ENCODE measurements around the gene ATOH8. TPM values are rescaled to one million over a fixed set of nuclear protein-coding genes. Genes with fewer than 3 reads are reported as not detected.

ATOH8 gene
- polyA plus RNA-seq, 1 of the 3 experiments (the other 2 are of a cell fraction), result 5.6 TPM

DNA sequence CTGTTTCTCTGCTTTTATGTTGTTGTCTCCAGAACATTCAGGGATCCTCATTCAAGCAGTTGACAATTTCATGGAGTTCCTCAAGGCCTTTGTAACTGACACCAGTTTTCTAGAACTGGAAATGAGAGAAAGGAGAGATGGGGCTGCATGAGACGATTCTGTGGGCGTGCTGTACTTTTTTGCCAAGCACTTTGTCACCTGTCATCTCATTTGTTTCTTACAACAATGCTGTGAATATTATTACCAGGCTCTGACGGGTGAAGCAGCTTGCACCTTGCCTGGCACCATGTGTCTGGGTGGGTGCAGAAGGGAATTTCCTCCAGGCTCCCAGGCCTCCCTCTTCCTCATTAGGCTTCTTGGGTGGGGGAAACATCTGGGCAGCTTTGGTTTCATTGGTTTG lies 22.2 kb upstream of the ATOH8 start:
- Histone ChIP-seq H3K36me3 (replicated peaks in 1 of 2; ENCODE audit: control insufficient read depth in 1 of 2, insufficient read depth in 2 of 2, low read length in 1 of 2) (no peaks in the 10 kb centered on the region), H3K4me2 (no peak overlapping the region), H3K27me3 (ENCODE audit: insufficient read depth) (no peaks in the 10 kb centered on the region), H2AFZ (ENCODE audit: low read depth) (no peak overlapping the region), H3K9me3 (no peaks in the 10 kb centered on the region), H3K27ac (ENCODE audit: low read depth in 2 of 2, low read length in 1 of 2) (no peak overlapping the region), H3K4me1 (ENCODE audit: control insufficient read depth in 1 of 2, insufficient read depth in 2 of 2, low read depth in 1 of 2, low read length in 1 of 2) (peaks cover 6 to 16% of the 10 kb centered on the region in 2 experiments; a peak in 3 of 4 replicates), H4K20me1 (ENCODE audit: insufficient read depth) (no peaks in the 10 kb centered on the region), H3K9ac (no peak overlapping the region), H3K9me2 (no peaks in the 10 kb centered on the region), H3K4me3 (ENCODE audit: low read depth in 2 of 2, low read length in 1 of 2) (no peak overlapping the region), H3F3A (replicated peaks; ENCODE audit: insufficient read depth) (peaks cover 14% of the 10 kb centered on the region), H3K79me2 (ENCODE audit: insufficient read depth) (no peaks in the 10 kb centered on the region)
- ChIA-PET POLR2A (no interaction called here), CTCF (interaction anchor here (1.0 to 34.7 kb wide), 3 partner anchors 40 to 96 kb away, joined by 3 to 626 read pairs (median 6); no protein-coding TSS in a partner anchor)
- TF ChIP-seq, protein P1, sequence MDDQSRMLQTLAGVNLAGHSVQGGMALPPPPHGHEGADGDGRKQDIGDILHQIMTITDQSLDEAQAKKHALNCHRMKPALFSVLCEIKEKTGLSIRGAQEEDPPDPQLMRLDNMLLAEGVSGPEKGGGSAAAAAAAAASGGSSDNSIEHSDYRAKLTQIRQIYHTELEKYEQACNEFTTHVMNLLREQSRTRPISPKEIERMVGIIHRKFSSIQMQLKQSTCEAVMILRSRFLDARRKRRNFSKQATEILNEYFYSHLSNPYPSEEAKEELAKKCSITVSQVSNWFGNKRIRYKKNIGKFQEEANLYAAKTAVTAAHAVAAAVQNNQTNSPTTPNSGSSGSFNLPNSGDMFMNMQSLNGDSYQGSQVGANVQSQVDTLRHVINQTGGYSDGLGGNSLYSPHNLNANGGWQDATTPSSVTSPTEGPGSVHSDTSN (IDR thresholded peaks at IDR 0.05), result no peak
- TF ChIP-seq RAD21 (IDR thresholded peaks at IDR 0.05; ENCODE audit: low read length), result no peak
- TF ChIP-seq EZH2phosphoT487 (IDR thresholded peaks at IDR 0.05; ENCODE audit: borderline replicate concordance, low read depth), result no peak
- no peak for TF ChIP-seq FOXM1 (IDR thresholded peaks at IDR 0.05; ENCODE audit: low read depth)
- TF ChIP-seq RXRA (IDR thresholded peaks at IDR 0.05; ENCODE audit: borderline replicate concordance, low read depth), result no peak
- TF ChIP-seq CHD2 (IDR thresholded peaks at IDR 0.05; ENCODE audit: low read length, partially characterized antibody), result no peak
- TF ChIP-seq, protein P2, sequence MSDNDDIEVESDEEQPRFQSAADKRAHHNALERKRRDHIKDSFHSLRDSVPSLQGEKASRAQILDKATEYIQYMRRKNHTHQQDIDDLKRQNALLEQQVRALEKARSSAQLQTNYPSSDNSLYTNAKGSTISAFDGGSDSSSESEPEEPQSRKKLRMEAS (IDR thresholded peaks at IDR 0.05; ENCODE audit: low read depth), result no peak
- no peak for TF ChIP-seq FOXJ3 (CRISPR knock-in tag; IDR thresholded peaks at IDR 0.05)
- no peak for TF ChIP-seq RFX5 (IDR thresholded peaks at IDR 0.05; ENCODE audit: low read length)
- no peak for DNase-seq
- 90% methylated on average over 3 of the region's 3 CpGs for WGBS (ENCODE audit: low lambda C conversion rate)

DNA sequence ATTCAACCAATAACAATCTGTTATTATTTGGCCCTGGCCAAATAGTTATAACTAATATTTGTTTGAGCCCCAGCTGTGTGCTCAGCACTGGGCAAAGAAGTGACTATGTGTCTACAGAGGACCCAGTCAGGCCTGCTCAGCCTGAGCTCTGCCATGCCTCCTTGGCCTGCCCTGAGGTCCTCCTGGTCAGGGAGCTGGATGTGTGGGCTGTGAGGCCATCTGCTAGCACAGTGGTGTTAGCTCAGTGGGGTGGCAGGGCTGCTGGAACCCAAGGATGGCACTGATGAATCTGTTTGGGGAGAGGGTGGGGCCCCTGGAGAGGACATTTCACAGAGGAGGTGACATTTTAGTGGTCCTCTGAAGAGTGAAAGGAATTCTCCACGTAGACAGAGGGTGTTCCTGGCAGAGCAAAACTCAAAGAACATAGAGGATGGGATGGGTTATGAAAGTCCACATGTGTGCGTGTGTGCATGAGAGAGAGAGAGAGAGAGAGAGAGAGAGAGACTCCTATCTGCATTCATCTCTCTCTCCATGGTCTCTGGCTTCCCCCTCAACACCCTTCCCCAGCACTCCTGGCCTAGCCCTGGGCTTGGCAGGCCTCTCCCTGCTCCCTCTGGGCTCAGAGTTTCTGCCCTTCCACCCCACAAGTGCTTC lies 21.2 kb upstream of the ATOH8 start:
- H3K9ac ChIP-seq, result no peak overlapping the region
- no peaks in the 10 kb centered on the region for H3K36me3 ChIP-seq (replicated peaks in 1 of 2; ENCODE audit: control insufficient read depth in 1 of 2, insufficient read depth in 2 of 2, low read length in 1 of 2)
- no peak overlapping the region for H3K27ac ChIP-seq (ENCODE audit: low read depth in 2 of 2, low read length in 1 of 2)
- ChIA-PET CTCF (interaction anchor here (1.9 to 34.7 kb wide), 3 partner anchors 40 to 95 kb away, joined by 6 to 626 read pairs (median 11); no protein-coding TSS in a partner anchor), POLR2A (no interaction called here)
- peaks cover 17% of the 10 kb centered on the region for H3F3A ChIP-seq (replicated peaks; ENCODE audit: insufficient read depth)
- peaks cover 9 to 16% of the 10 kb centered on the region in 2 experiments; a peak in 3 of 4 replicates for H3K4me1 ChIP-seq (ENCODE audit: control insufficient read depth in 1 of 2, insufficient read depth in 2 of 2, low read depth in 1 of 2, low read length in 1 of 2)
- no peak overlapping the region for H3K4me2 ChIP-seq
- H2AFZ ChIP-seq (ENCODE audit: low read depth), result no peak overlapping the region
- no peak for DNase-seq
- no peaks in the 10 kb centered on the region for H3K79me2 ChIP-seq (ENCODE audit: insufficient read depth)
- no peaks in the 10 kb centered on the region for H4K20me1 ChIP-seq (ENCODE audit: insufficient read depth)
- H3K4me3 ChIP-seq (ENCODE audit: low read depth in 2 of 2, low read length in 1 of 2), result no peak overlapping the region
- no peaks in the 10 kb centered on the region for H3K27me3 ChIP-seq (ENCODE audit: insufficient read depth)
- H3K9me3 ChIP-seq, result no peaks in the 10 kb centered on the region
- 84% methylated on average over 2 of the region's 2 CpGs for WGBS (ENCODE audit: low lambda C conversion rate)
- H3K9me2 ChIP-seq, result no peaks in the 10 kb centered on the region
- TF ChIP-seq MEF2A (IDR thresholded peaks at IDR 0.05; ENCODE audit: borderline replicate concordance, low read depth), result no peak
- TF ChIP-seq, protein P3, sequence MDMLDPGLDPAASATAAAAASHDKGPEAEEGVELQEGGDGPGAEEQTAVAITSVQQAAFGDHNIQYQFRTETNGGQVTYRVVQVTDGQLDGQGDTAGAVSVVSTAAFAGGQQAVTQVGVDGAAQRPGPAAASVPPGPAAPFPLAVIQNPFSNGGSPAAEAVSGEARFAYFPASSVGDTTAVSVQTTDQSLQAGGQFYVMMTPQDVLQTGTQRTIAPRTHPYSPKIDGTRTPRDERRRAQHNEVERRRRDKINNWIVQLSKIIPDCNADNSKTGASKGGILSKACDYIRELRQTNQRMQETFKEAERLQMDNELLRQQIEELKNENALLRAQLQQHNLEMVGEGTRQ (IDR thresholded peaks at IDR 0.05; ENCODE audit: borderline replicate concordance, low read depth, low read length), result no peak
- TF ChIP-seq ELF1 (IDR thresholded peaks at IDR 0.05), result no peak
- TF ChIP-seq, protein P4, sequence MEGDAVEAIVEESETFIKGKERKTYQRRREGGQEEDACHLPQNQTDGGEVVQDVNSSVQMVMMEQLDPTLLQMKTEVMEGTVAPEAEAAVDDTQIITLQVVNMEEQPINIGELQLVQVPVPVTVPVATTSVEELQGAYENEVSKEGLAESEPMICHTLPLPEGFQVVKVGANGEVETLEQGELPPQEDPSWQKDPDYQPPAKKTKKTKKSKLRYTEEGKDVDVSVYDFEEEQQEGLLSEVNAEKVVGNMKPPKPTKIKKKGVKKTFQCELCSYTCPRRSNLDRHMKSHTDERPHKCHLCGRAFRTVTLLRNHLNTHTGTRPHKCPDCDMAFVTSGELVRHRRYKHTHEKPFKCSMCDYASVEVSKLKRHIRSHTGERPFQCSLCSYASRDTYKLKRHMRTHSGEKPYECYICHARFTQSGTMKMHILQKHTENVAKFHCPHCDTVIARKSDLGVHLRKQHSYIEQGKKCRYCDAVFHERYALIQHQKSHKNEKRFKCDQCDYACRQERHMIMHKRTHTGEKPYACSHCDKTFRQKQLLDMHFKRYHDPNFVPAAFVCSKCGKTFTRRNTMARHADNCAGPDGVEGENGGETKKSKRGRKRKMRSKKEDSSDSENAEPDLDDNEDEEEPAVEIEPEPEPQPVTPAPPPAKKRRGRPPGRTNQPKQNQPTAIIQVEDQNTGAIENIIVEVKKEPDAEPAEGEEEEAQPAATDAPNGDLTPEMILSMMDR (IDR thresholded peaks at IDR 0.05), result no peak
- TF ChIP-seq NFIC (IDR thresholded peaks at IDR 0.05; ENCODE audit: borderline replicate concordance), result no peak
- no peak for TF ChIP-seq JUND (IDR thresholded peaks at IDR 0.05)
- TF ChIP-seq GATA2 (CRISPR knock-in tag; IDR thresholded peaks at IDR 0.05), result no peak
- TF ChIP-seq, protein P5, sequence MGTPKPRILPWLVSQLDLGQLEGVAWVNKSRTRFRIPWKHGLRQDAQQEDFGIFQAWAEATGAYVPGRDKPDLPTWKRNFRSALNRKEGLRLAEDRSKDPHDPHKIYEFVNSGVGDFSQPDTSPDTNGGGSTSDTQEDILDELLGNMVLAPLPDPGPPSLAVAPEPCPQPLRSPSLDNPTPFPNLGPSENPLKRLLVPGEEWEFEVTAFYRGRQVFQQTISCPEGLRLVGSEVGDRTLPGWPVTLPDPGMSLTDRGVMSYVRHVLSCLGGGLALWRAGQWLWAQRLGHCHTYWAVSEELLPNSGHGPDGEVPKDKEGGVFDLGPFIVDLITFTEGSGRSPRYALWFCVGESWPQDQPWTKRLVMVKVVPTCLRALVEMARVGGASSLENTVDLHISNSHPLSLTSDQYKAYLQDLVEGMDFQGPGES (IDR thresholded peaks at IDR 0.05; ENCODE audit: low read depth, low read length), result no peak
- TF ChIP-seq FOXM1 (IDR thresholded peaks at IDR 0.05; ENCODE audit: low read depth), result no peak
- TF ChIP-seq SMC3 (IDR thresholded peaks at IDR 0.05; ENCODE audit: low read depth, low read length), result no peak
- no peak for TF ChIP-seq FOSL2 (IDR thresholded peaks at IDR 0.05; ENCODE audit: borderline replicate concordance, low read depth)
- TF ChIP-seq, protein P2 (IDR thresholded peaks at IDR 0.05; ENCODE audit: low read depth), result no peak
- no peak for TF ChIP-seq EP300 (IDR thresholded peaks at IDR 0.05; ENCODE audit: borderline replicate concordance in 1 of 2, low read depth in 1 of 2, low read length in 1 of 2)
- no peak for TF ChIP-seq SIN3A (IDR thresholded peaks at IDR 0.05; ENCODE audit: borderline replicate concordance, low read depth, low read length)
- TF ChIP-seq RCOR1 (IDR thresholded peaks at IDR 0.05; ENCODE audit: low read length), result no peak

All from SK-N-SH (cell line).